Measurements from ENCODE around the gene PEX1.
"Not testable (repeated sequence)": the region's sequence is repeated elsewhere in the genome, so short reads cannot be mapped to it uniquely, and the experiment has no call there.

The PEX1 gene

GRCh38 chr7:92456236-92456635, 72.1 kb downstream of the PEX1 start:
- DNase-seq = no peak

- DNase-seq = no peak
These were observed 76.7 kb downstream of the PEX1 start for GRCh38 chr7:92451645-92452044.

GRCh38 chr7:92448205-92448747, 80.0 kb downstream of the PEX1 start:
- DNase-seq = peak; percentile 72 to 75 (median 72)

- peak; percentile 92 to 96 (median 94) for DNase-seq
These were observed 80.7 kb downstream of the PEX1 start, which contains the start of gene GATAD1 for GRCh38 chr7:92447345-92448204. Gene GATAD1, plus strand, starts transcription at chr7:92447482. Its CDS starts 248 bp downstream, at chr7:92447730.

- DNase-seq = no peak
These were observed 81.4 kb downstream of the PEX1 start for GRCh38 chr7:92446869-92447344.

- not testable (repeated sequence) for DNase-seq
These were observed 85.6 kb downstream of the PEX1 start for GRCh38 chr7:92442720-92443119.

GRCh38 chr7:92437956-92438491, 90.3 kb downstream of the PEX1 start:
- no peak for DNase-seq

All from suppressor macrophage treated with lipopolysaccharide for 1 hour (primary cell).